KOPT-K1 (cell line): ENCODE measurements around the gene LIN28A.
"Not testable (repeated sequence)": the region's sequence is repeated elsewhere in the genome, so short reads cannot be mapped to it uniquely, and the experiment has no call there.

Experiments used
- H3K27ac ChIP-seq: fragments of 200-600 bp; sonication (generic); 2 replicates; pipeline ENCODE4 v1.5.1; 2016; ENCODE audit warnings: antibody characterized with exemption, mild to moderate bottlenecking, low read depth, low read length; ENCODE audit not compliant: poor library complexity, severe bottlenecking
- H3K36me3 ChIP-seq: fragments of 200-600 bp; sonication (generic); 2 replicates; pipeline ENCODE4 v1.5.1; 2017; ENCODE audit warnings: antibody characterized with exemption, mild to moderate bottlenecking, low read length, moderate library complexity; ENCODE audit not compliant: insufficient read depth
- H3K9me3 ChIP-seq: fragments of 200-600 bp; sonication (generic); 2 replicates; pipeline ENCODE4 v1.5.1; 2017; ENCODE audit warnings: antibody characterized with exemption, low read length, mild to moderate bottlenecking; ENCODE audit not compliant: insufficient read depth, poor library complexity, severe bottlenecking

Gene LIN28A

DNA sequence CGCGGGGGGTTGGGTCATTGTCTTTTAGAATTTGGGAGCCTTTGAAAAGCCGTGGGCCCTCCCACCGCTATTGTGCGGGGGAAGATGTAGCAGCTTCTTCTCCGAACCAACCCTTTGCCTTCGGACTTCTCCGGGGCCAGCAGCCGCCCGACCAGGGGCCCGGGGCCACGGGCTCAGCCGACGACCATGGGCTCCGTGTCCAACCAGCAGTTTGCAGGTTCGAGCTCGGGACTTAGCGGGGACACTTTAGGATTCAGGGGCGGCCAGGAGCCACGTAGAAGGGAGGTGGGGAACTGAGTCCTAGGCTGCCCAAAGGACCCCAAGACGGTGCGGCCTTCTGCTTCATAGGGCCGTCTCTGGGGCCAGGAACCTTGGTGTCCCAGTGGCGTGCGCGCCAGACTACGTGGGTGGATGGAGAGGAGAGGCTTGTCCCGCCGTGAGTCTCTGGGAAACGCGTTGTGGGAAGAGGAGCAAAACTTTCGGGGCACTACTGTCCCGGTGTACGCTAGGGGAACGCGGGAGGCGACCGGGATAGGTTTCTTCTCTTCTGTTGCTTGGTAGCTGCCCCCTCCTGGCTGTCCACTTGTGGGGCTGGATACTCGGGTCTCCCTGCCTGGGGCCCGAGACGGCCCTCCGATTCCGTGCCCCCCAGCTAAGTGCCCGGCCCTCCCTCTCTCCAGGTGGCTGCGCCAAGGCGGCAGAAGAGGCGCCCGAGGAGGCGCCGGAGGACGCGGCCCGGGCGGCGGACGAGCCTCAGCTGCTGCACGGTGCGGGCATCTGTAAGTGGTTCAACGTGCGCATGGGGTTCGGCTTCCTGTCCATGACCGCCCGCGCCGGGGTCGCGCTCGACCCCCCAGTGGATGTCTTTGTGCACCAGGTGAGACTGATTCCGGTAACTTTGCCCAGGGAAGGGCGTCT is at the start of gene LIN28A:
Gene LIN28A, plus strand, starts transcription at position 112 of the 918 bp plus-strand sequence. Its CDS starts 75 bp downstream, at position 187.
- Histone ChIP-seq H3K9me3 (no peaks in the 10 kb centered on the region), H3K27ac (no peak within 1 kb of the TSS), H3K36me3 (no peaks in the 10 kb centered on the region)

GRCh38 chr1:26361605-26362122 is 49.0 kb upstream of the LIN28A start:
- no peaks in the 10 kb centered on the region for H3K36me3 ChIP-seq
- no peak overlapping the region for H3K27ac ChIP-seq
- H3K9me3 ChIP-seq, result no peaks in the 10 kb centered on the region

GRCh38 chr1:26362331-26362730 is 48.3 kb upstream of the LIN28A start:
- Histone ChIP-seq H3K9me3 (no peaks in the 10 kb centered on the region), H3K36me3 (no peaks in the 10 kb centered on the region), H3K27ac (no peak overlapping the region)

DNA sequence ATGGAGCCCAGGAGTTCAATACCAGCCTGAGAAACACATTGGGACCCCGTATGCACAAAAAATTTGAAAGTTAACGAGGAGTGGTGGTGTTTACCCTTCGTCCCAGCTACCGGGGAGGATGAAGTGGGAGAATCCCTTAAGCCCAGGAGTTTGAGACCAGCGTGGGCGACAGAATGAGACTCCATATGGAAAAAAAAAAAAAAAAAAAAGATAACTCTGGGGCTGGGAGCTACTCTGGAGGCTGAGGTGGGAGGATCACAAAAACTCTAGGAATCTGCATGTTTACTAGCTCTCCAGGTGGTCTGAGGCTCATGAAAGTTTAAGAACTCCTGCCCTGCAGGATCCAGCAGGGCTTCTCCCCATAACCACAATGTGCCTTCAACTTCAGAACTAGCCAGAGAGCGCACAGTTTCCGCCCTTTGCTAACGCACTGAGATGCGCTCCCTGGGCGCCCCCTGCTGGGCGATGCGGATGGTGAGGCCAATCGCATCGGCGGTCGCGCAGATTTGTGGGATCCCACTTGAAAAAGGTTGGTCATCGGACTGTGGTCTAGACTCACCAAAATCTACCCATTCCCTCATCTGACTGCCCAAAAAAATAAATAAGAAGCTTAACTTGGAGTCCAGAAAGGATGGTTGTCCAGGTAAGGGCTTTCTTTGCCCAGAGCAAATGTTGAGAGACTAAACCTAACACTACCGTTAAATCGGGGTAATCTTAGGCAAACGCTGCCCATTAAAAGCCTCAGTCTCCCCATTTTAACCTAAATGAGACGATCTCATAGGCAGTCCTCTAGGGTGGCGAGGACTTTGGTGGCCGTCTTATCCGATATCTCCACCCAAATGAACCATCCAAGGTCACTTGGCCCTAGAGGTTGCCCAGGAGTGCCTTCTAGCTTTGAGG is 46.8 kb upstream of the LIN28A start:
- H3K27ac ChIP-seq, result no peak overlapping the region
- H3K9me3 ChIP-seq, result no peaks in the 10 kb centered on the region
- H3K36me3 ChIP-seq, result no peaks in the 10 kb centered on the region

DNA sequence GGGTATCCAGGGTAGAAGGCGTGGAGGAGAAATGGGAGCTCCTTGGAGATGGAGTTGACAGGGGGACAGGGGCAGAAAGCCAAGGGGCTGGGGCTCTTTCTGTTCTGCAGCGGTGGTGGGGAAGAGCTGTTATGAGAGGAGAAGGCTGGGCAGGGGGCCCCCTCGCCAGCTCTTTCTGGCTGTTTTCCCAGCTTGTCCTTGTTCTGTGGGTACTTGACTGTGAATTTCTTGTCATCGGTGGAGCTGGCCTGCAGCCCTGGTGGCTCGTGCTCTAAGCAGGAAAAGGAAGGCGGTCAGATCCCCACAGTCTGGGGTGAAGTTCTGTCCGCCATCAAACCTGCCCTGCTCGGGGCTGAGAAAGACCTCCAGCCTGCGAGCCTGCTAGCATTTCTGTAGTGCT is 45.7 kb upstream of the LIN28A start:
- Histone ChIP-seq H3K9me3 (no peaks in the 10 kb centered on the region), H3K36me3 (no peaks in the 10 kb centered on the region), H3K27ac (no peak overlapping the region)

DNA sequence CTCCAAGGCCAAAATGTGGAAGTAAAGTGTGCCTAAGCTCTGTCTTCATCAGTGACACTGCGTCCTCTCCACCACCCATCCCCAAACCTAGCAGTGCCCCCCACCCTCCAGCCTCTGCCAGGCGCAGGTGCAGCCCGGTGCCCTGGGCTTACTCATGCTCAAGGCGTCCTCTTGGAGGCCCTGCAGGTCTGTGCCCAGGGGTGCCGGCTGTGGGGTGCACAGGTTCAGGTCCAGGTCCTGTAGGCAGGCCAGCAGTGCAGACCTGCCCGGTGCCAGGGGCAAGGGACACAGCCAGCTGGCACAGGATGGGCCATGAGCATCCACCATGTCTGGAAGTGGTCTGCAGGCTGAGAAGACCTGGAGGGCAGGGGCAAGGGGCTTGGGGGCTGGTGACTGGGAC is 43.2 kb upstream of the LIN28A start:
- Histone ChIP-seq H3K27ac (no peak overlapping the region), H3K36me3 (no peaks in the 10 kb centered on the region), H3K9me3 (no peaks in the 10 kb centered on the region)

DNA sequence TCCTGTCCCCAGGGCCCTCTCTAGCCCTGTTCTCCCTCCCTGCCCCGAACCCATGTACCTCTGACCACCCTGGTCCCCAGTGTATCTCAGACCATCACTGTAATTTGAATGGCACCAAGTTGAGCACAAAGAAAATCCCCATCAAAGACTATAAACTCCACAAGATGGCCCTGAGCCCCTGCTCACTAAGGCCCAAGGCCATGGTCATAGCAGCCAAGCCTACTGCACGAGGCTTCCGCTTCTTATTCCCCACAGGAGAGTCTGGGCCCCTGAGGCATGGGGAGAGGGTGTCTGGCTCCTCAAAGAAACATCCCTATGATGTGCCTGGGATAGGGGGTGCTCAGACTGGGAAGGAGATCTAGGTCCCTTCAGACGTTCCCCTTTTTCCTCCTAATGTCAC is 42.6 kb upstream of the LIN28A start:
- H3K9me3 ChIP-seq, result no peaks in the 10 kb centered on the region
- H3K36me3 ChIP-seq, result no peaks in the 10 kb centered on the region
- H3K27ac ChIP-seq, result no peak overlapping the region

DNA sequence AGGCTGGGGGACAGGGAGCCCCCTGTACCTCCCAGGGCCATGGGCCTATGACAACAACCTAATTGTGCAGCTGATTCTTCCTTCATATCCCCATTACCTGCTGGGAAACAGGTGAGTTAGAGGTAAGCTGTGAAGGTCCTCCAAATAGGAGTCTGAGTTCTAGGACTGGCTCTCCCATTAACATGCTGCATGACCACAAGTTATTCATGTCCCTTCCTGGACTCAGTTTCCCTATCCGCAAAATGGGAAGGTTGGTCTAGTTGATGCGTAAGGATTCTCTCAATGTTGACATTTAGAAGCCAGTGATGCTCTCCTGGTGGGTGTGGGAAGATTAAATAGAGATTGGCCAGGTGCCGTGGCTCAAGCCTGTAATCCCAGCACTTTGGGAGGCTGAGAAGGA is 42.1 kb upstream of the LIN28A start:
- H3K27ac ChIP-seq, result no peak overlapping the region
- H3K9me3 ChIP-seq, result no peaks in the 10 kb centered on the region
- no peaks in the 10 kb centered on the region for H3K36me3 ChIP-seq

- no peaks in the 10 kb centered on the region for H3K9me3 ChIP-seq
- H3K36me3 ChIP-seq, result no peaks in the 10 kb centered on the region
- peak overlapping the region; percentile 55 for H3K27ac ChIP-seq
Measured at GRCh38 chr1:26370591-26371382, 39.8 kb upstream of the LIN28A start.

GRCh38 chr1:26372039-26372438 is 38.6 kb upstream of the LIN28A start:
- no peaks in the 10 kb centered on the region for H3K9me3 ChIP-seq
- no peaks in the 10 kb centered on the region for H3K36me3 ChIP-seq
- peak overlapping the region; percentile 73 for H3K27ac ChIP-seq

- H3K9me3 ChIP-seq, H3K36me3 ChIP-seq: not testable (repeated sequence)
- peak within 1 kb of the TSS; percentile 73 for H3K27ac ChIP-seq
Measured at GRCh38 chr1:26372611-26373010, 38.0 kb upstream of the LIN28A start, which contains the start of gene ZNF683. ZNF683 (minus strand) TSS chr1:26372750; CDS start chr1:26368571, 4,179 bp downstream.

DNA sequence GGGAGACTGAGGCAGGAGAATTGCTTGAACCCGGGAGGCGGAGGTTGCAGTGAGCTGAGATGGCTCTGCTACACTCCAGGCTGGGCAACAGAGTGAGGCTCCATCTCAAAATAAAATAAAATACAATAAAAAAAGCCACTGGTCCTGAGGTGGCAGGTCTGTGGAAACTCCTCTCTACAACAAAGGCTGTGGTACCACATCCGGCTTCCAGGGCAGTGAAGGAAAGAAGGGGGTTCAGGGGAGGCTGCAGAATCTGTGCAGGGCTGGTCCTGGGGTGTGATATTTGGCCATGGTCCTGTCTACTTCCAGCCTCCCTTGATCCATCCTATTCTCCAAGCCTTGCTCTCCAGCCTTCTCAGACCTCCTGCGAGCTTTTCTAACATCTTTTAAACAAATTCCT is 37.3 kb upstream of the LIN28A start:
- no peaks in the 10 kb centered on the region for H3K36me3 ChIP-seq
- no peaks in the 10 kb centered on the region for H3K9me3 ChIP-seq
- peak overlapping the region; percentile 73 for H3K27ac ChIP-seq

GRCh38 chr1:26373789-26374188 is 36.8 kb upstream of the LIN28A start:
- H3K9me3 ChIP-seq, result no peaks in the 10 kb centered on the region
- peak overlapping the region; percentile 73 for H3K27ac ChIP-seq
- H3K36me3 ChIP-seq, result no peaks in the 10 kb centered on the region

DNA sequence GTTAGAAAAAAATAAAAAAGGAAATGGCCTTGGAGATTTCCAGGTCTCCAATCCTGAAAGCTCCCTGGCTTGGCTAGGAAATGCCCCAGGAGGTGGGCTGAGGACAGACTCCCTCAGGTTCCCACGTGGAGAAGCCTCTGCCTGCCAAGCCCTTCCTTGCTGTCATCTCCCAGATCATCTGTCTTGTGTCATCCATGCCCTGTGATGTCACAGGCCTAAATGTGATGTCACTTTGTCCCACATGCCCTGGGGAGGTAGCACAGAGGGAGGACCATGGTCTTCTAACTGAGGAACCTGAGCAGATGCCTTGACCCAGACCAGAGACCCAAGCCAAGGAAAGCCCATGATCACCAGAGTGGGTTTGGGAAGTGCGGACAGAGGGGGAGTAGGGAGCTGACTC is 36.3 kb upstream of the LIN28A start:
- not testable (repeated sequence) for H3K9me3 ChIP-seq, H3K36me3 ChIP-seq
- H3K27ac ChIP-seq, result peak overlapping the region; percentile 73
